GM12878 (cell line): Measurements from ENCODE around the gene DMXL1. TPM values are rescaled to one million over a fixed set of nuclear protein-coding genes. Genes with fewer than 3 reads are reported as not detected.

Experiments used
- ATAC-seq: fragments of 200-7000 bp; cut with Tn5 transposase; 3 replicates; pipeline ENCODE4 v1.9.1; 2020; ENCODE audit warnings: mild to moderate bottlenecking, moderate library complexity
- BruUV-seq: library from RNA; stranded (reverse); fragments of 400-500 nt; replicated peaks from 2 replicates; lab custom pipeline; 2021; lab: Mats Ljungman, UMichigan
- CTCF ChIA-PET: fragments of 300-600 bp; sonication (Branson Sonifier 250); formaldehyde crosslinking; extraction: SDS; loops from one replicate; lab custom pipeline; 2021; ENCODE audit warnings: inconsistent platforms; lab: Yijun Ruan, JAX
- POLR2A ChIA-PET: fragments of 350-600 bp; formaldehyde crosslinking; extraction: SDS; loops from one replicate; lab custom pipeline; 2021; ENCODE audit warnings: inconsistent platforms; lab: Charles Lee
- RAD21 ChIA-PET: fragments of 300-600 bp; sonication (Branson Sonifier 250); formaldehyde crosslinking; loops from one replicate; lab custom pipeline; 2023; ENCODE audit warnings: antibody characterized with exemption; ENCODE audit not compliant: unreplicated experiment; lab: Charles Lee
- SMC1A ChIA-PET: fragments of 300-600 bp; sonication (Branson Sonifier 250); formaldehyde crosslinking; loops from one replicate; lab custom pipeline; 2023; ENCODE audit not compliant: unreplicated experiment, uncharacterized antibody; lab: Charles Lee
- DNase-seq: peaks from one replicate; pipeline ENCODE4 v3.0.0-alpha.2; 2011; ENCODE audit warnings: low read depth, low spot score
- FAIRE-seq: peaks from 3 replicates; lab custom pipeline; 2011; peaks lifted over from hg19 to GRCh38; lab: Jason Lieb, UNC
- H2AFZ ChIP-seq: 2 replicates; pipeline ENCODE4 v1.6.0; 2011; ENCODE audit warnings: low read depth, low read length, control low read depth; ENCODE audit not compliant: control insufficient read depth
- H3K27ac ChIP-seq: 2 replicates; pipeline ENCODE4 v1.5.1; 2011; ENCODE audit warnings: control low read depth; ENCODE audit not compliant: control insufficient read depth, insufficient read depth
- H3K27me3 ChIP-seq, 2 experiments: replicated peaks in 1 of 2; 2 replicates each; pipeline versions ENCODE4 v1.6.0 to v1.6.1; 2011; ENCODE audit warnings: low read length in 1 of 2; ENCODE audit not compliant: control insufficient read depth in 2 of 2, insufficient read depth in 2 of 2
- H3K36me3 ChIP-seq, 2 experiments: 2 replicates each; pipeline ENCODE4 v1.5.1; 2011; ENCODE audit warnings: low read length in 1 of 2; ENCODE audit not compliant: control insufficient read depth in 2 of 2, insufficient read depth in 2 of 2
- H3K4me1 ChIP-seq: 2 replicates; pipeline ENCODE4 v1.6.1; 2011; ENCODE audit warnings: mild to moderate bottlenecking, low read length, moderate library complexity, mixed read lengths; ENCODE audit not compliant: control insufficient read depth, insufficient read depth
- H3K4me2 ChIP-seq: 2 replicates; pipeline ENCODE4 v1.6.0; 2011; ENCODE audit warnings: control low read depth; ENCODE audit not compliant: control insufficient read depth, insufficient read depth
- H3K4me3 ChIP-seq: fragments of 200-600 bp; sonication (generic); 2 replicates; pipeline ENCODE4 v1.5.1; 2016
- H3K79me2 ChIP-seq: 2 replicates; pipeline ENCODE4 v1.6.0; 2011; ENCODE audit warnings: low read length; ENCODE audit not compliant: control insufficient read depth, insufficient read depth
- H3K9ac ChIP-seq: 2 replicates; pipeline ENCODE4 v1.8.0; 2011; ENCODE audit warnings: low read length, control low read depth, mixed read lengths; ENCODE audit not compliant: control insufficient read depth, insufficient read depth
- H3K9me3 ChIP-seq: replicated peaks from 3 replicates; pipeline ENCODE4 v1.5.1; 2011; ENCODE audit warnings: mild to moderate bottlenecking, low read length; ENCODE audit not compliant: control insufficient read depth, insufficient read depth
- H4K20me1 ChIP-seq: 2 replicates; pipeline ENCODE4 v1.6.0; 2011; ENCODE audit not compliant: control insufficient read depth, insufficient read depth
- ATF7 ChIP-seq: fragments of 450-650 bp; IDR thresholded peaks from 2 replicates; pipeline ENCODE4 v1.6.1; 2016; ENCODE audit warnings: low read depth, mild to moderate bottlenecking
- BRCA1 ChIP-seq: IDR thresholded peaks from 2 replicates; pipeline ENCODE4 v1.6.1; 2011; ENCODE audit warnings: low read depth, low read length, improper control_type of control experiment
- CHD2 ChIP-seq: IDR thresholded peaks from 2 replicates; pipeline ENCODE4 v1.6.1; 2011; ENCODE audit warnings: low read depth, low read length, improper control_type of control experiment, borderline replicate concordance
- EP300 ChIP-seq, 2 experiments: fragments of 150-350 bp in 1 of 2; IDR thresholded peaks; 2 replicates each; pipeline ENCODE4 v1.6.1; 2011 to 2012; ENCODE audit warnings: low read depth in 2 of 2, low read length in 2 of 2, borderline replicate concordance in 1 of 2, improper control_type of control experiment in 1 of 2, inconsistent platforms in 1 of 2; ENCODE audit not compliant: control insufficient read depth in 1 of 2
- NFIC ChIP-seq: IDR thresholded peaks from 2 replicates; pipeline ENCODE4 v1.6.1; 2012; ENCODE audit warnings: low read depth, mild to moderate bottlenecking, inconsistent platforms, low read length, moderate library complexity
- NKRF ChIP-seq: fragments of 450-650 bp; conservative IDR thresholded peaks from 2 replicates; pipeline ENCODE4 v1.6.1; 2017; ENCODE audit warnings: mild to moderate bottlenecking, moderate library complexity
- RBBP5 ChIP-seq: fragments of 200-600 bp; sonication (generic); conservative IDR thresholded peaks from 2 replicates; pipeline ENCODE4 v1.6.1; 2016
- RELA ChIP-seq: fragments of 450-650 bp; IDR thresholded peaks from 2 replicates; pipeline ENCODE4 v1.8.0; 2014; ENCODE audit warnings: borderline replicate concordance; ENCODE audit not compliant: partially characterized antibody
- SREBF1 ChIP-seq: IDR thresholded peaks from 2 replicates; pipeline ENCODE4 v1.6.1; 2012; ENCODE audit warnings: mild to moderate bottlenecking, low read length
- ZBTB11 ChIP-seq: fragments of 450-650 bp; formaldehyde crosslinking; IDR thresholded peaks from 2 replicates; pipeline ENCODE4 v1.5.0; 2022; ENCODE audit warnings: mild to moderate bottlenecking, missing genetic modification characterization
- ZNF274 ChIP-seq: IDR thresholded peaks from one replicate; pipeline ENCODE4 v1.8.0; 2011; ENCODE audit not compliant: insufficient read length, insufficient read depth
- ZSCAN29 ChIP-seq: fragments of 450-650 bp; IDR thresholded peaks from 2 replicates; pipeline ENCODE4 v1.6.1; 2017; ENCODE audit warnings: mild to moderate bottlenecking, moderate library complexity
- WGBS: methylation state at CpG from one replicate; pipeline ENCODE4 v1.1.6; 2016; ENCODE audit warnings: low lambda C conversion rate; ENCODE audit not compliant: insufficient replicate concordance, insufficient coverage; ENCODE audit errors: missing lambda C conversion rate; 5-methylcytosine and 5-hydroxymethylcytosine counted together
- in situ Hi-C: fragments of 300-500 bp; cut with MboI; formaldehyde crosslinking; loops from 9 replicates; pipeline ENCODE4 v1.14.3; 2018; ENCODE audit warnings: mixed read lengths
- intact Hi-C: fragments of 100-400 bp; cut with micrococcal nuclease; formaldehyde crosslinking; loops from one replicate; pipeline ENCODE4 v1.14.2; 2022; ENCODE audit not compliant: unreplicated experiment
- polyA plus RNA-seq, 11 experiments: library from polyadenylated mRNA; depleted of rRNA in 4 of 11; unstranded in 6 of 11; stranded (reverse) in 5 of 11; fragments of >200 nt; fragmentation: Nextera tagmentation in 4 of 11; fragmentation: Illumina TruSeq in 1 of 11; extraction: Ambion mirVana in 4 of 11; extraction: Trizol in 1 of 11; gene quantifications; 1 replicate in 1 of 11; 2 replicates in 10 of 11; pipeline versions ENCODE4 v1.2.1 to v1.2.3, GENCODE V29; 2011 to 2016; ENCODE audit warnings: inconsistent platforms in 2 of 11, missing spikeins in 2 of 11, low read depth in 1 of 11
- total RNA-seq, 4 experiments: library from RNA; depleted of rRNA in 3 of 4; stranded (reverse); fragments of >200 nt in 3 of 4; fragmentation: Illumina TruSeq in 1 of 4; extraction: Trizol in 1 of 4; gene quantifications; 2 replicates each; pipeline versions ENCODE4 v1.2.1 to v1.2.3, GENCODE V29; 2013 to 2021

Gene DMXL1
- total and polyA plus RNA-seq, 10 of the 15 experiments (the other 5 are each of a cell fraction or from before 2014, with no cell fraction given), result 9.1 to 67.7 (median 34.1) TPM

GRCh38 chr5:119123280-119123679, 52.4 kb downstream of the DMXL1 start (continued):
- TF ChIP-seq NKRF, result no peak
- no peak for TF ChIP-seq ATF7
- TF ChIP-seq ZBTB11 (CRISPR knock-in tag), result no peak
- TF ChIP-seq BRCA1, result no peak

- H3K9ac ChIP-seq, result no peak overlapping the region
- BruUV-seq, result no TSS peak
- WGBS, result 92% methylated on average over 2 of the region's 2 CpGs
- CTCF ChIA-PET, result interaction anchor here (1.4 kb wide), 1 partner anchor 9 kb away, joined by 5 read pairs; no protein-coding TSS in a partner anchor
- in situ Hi-C loops, result no loop called here
- intact Hi-C loops, result no loop called here
- H2AFZ ChIP-seq, result no peak overlapping the region
- no peaks in the 10 kb centered on the region for H3K4me1 ChIP-seq
- SMC1A ChIA-PET, result interaction anchor here (0.7 to 1.2 kb wide), 4 partner anchors 45 to 106 kb away, joined by 3 to 4 read pairs (median 4); no protein-coding TSS in a partner anchor
- H3K27me3 ChIP-seq, result no peaks in the 10 kb centered on the region
- H3K27ac ChIP-seq, result no peak overlapping the region
- peaks cover 0 to 28% of the 10 kb centered on the region in 2 experiments; a peak in 3 of 4 replicates for H3K36me3 ChIP-seq
- no peaks in the 10 kb centered on the region for H4K20me1 ChIP-seq
- FAIRE-seq (peak; percentile 41), DNase-seq (no peak), ATAC-seq (no peak)
- POLR2A ChIA-PET, result interaction anchor here (0.9 kb wide), 1 partner anchor 55 kb away, joined by 4 read pairs; no protein-coding TSS in a partner anchor
- H3K4me3 ChIP-seq, result no peak overlapping the region
- peaks cover 2% of the 10 kb centered on the region for H3K9me3 ChIP-seq
- H3K4me2 ChIP-seq, result no peak overlapping the region
- TF ChIP-seq RBBP5, result no peak
- no peak for TF ChIP-seq NFIC
- TF ChIP-seq ZSCAN29, result no peak
- no peak for TF ChIP-seq CHD2
- TF ChIP-seq ZNF274, result no peak
- no peak for TF ChIP-seq RELA
- TF ChIP-seq SREBF1, result no peak
- no peak for TF ChIP-seq EP300 (IDR thresholded peaks at IDR 0.05; ENCODE audit: borderline replicate concordance in 1 of 2, control insufficient read depth in 1 of 2, low read depth in 2 of 2, low read length in 2 of 2)
- no peaks in the 10 kb centered on the region for H3K79me2 ChIP-seq
- RAD21 ChIA-PET, result interaction anchor here (0.5 kb wide), 1 partner anchor 179 kb away, joined by 4 read pairs; no protein-coding TSS in a partner anchor
Measured at GRCh38 chr5:119129770-119130169, 58.9 kb downstream of the DMXL1 start.
